Liver (tissue), 3 donors: ENCODE data around the gene LDOC1.

Experiments
- JUND ChIP-seq, 2 donors: IDR thresholded peaks; 2 replicates each; pipeline ENCODE4 v1.6.1; 2016; ENCODE audit warnings: antibody characterized with exemption in 2 of 2
- RAD21 ChIP-seq, 2 donors: IDR thresholded peaks; 2 replicates each; pipeline ENCODE4 v1.6.1; 2016; ENCODE audit warnings: antibody characterized with exemption in 2 of 2, mild to moderate bottlenecking in 2 of 2
- RXRA ChIP-seq, 2 donors: IDR thresholded peaks; 2 replicates each; pipeline ENCODE4 v1.6.1; 2017 to 2018; ENCODE audit warnings: antibody characterized with exemption in 2 of 2, mild to moderate bottlenecking in 1 of 2
- TF ChIP-seq, protein P1 (sequence below): fragments of 150-350 bp; IDR thresholded peaks from 2 replicates; pipeline ENCODE4 v1.5.1; 2017; ENCODE audit warnings: improper control_type of control experiment, low read depth, low read length; ENCODE audit not compliant: missing input control
- TF ChIP-seq, protein P2 (sequence below): IDR thresholded peaks from 2 replicates; pipeline ENCODE4 v1.6.1; 2016; ENCODE audit warnings: antibody characterized with exemption
- donor health status: healthy.
- donor health status: healthy.

DNA sequence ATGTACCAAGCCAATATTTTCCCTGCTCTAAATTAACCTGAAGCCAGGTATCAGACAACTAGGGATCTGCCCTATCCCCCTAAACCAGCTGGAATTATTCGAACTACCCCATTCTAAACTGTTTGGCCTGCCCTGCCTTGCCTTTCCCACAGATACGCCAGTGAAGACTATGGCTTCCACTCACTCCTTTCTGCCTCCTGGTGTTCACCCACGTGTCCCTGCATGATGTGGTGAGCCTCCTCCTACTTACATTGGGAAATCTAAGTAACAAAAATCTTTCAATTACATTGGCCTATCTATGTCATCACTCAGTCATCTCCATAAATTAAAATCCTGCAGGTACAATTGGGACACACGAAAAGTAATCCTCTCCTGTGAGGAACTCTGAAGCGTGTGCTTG is 6.1 kb upstream of the LDOC1 start:
- TF ChIP-seq RAD21 (IDR thresholded peaks at IDR 0.05) (no peak), RXRA (IDR thresholded peaks at IDR 0.05) (no peak), JUND (IDR thresholded peaks at IDR 0.05) (no peak)
- TF ChIP-seq, protein P1, sequence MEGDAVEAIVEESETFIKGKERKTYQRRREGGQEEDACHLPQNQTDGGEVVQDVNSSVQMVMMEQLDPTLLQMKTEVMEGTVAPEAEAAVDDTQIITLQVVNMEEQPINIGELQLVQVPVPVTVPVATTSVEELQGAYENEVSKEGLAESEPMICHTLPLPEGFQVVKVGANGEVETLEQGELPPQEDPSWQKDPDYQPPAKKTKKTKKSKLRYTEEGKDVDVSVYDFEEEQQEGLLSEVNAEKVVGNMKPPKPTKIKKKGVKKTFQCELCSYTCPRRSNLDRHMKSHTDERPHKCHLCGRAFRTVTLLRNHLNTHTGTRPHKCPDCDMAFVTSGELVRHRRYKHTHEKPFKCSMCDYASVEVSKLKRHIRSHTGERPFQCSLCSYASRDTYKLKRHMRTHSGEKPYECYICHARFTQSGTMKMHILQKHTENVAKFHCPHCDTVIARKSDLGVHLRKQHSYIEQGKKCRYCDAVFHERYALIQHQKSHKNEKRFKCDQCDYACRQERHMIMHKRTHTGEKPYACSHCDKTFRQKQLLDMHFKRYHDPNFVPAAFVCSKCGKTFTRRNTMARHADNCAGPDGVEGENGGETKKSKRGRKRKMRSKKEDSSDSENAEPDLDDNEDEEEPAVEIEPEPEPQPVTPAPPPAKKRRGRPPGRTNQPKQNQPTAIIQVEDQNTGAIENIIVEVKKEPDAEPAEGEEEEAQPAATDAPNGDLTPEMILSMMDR, result no peak
- TF ChIP-seq, protein P2, sequence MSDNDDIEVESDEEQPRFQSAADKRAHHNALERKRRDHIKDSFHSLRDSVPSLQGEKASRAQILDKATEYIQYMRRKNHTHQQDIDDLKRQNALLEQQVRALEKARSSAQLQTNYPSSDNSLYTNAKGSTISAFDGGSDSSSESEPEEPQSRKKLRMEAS, result no peak
